Breast epithelium (tissue), 3 donors: Measurements from ENCODE around the gene CCDC30.

ENCODE experiments used
- POLR2A ChIP-seq: fragments of 450-650 bp; IDR thresholded peaks from one replicate; pipeline ENCODE4 v1.6.1; 2016; ENCODE audit warnings: antibody characterized with exemption, mild to moderate bottlenecking, moderate library complexity
- POLR2AphosphoS5 ChIP-seq, 3 donors: sonication (generic); formaldehyde crosslinking; IDR thresholded peaks; one replicate each; pipeline ENCODE4 v1.6.1; 2017; ENCODE audit warnings: antibody characterized with exemption in 3 of 3
- TF ChIP-seq, protein P1 (sequence below), 3 donors: fragments of 450-650 bp; IDR thresholded peaks; one replicate each; pipeline ENCODE4 v1.5.1; 2016 to 2017; ENCODE audit warnings: antibody characterized with exemption in 3 of 3, mild to moderate bottlenecking in 3 of 3, moderate library complexity in 3 of 3

DNA sequence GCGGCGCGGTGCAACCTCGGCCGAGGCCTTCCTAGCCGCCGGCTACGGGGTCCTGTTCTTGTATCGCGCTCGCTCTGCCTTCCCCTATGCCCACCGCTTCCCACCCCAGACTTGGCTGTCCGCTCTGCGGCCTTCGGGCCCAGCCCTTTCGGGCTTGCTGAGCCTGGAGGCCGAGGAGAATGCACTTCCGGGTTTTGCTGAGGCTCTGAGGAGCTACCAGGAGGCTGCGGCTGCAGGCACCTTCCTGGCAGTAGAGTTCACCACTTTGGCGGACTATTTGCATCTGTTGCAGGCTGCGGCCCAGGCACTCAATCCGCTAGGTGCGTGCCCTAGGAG lies 6.4 kb upstream of the CCDC30 start:
- no peak for TF ChIP-seq POLR2A
- TF ChIP-seq, protein P1, sequence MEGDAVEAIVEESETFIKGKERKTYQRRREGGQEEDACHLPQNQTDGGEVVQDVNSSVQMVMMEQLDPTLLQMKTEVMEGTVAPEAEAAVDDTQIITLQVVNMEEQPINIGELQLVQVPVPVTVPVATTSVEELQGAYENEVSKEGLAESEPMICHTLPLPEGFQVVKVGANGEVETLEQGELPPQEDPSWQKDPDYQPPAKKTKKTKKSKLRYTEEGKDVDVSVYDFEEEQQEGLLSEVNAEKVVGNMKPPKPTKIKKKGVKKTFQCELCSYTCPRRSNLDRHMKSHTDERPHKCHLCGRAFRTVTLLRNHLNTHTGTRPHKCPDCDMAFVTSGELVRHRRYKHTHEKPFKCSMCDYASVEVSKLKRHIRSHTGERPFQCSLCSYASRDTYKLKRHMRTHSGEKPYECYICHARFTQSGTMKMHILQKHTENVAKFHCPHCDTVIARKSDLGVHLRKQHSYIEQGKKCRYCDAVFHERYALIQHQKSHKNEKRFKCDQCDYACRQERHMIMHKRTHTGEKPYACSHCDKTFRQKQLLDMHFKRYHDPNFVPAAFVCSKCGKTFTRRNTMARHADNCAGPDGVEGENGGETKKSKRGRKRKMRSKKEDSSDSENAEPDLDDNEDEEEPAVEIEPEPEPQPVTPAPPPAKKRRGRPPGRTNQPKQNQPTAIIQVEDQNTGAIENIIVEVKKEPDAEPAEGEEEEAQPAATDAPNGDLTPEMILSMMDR (IDR thresholded peaks at IDR 0.05), result no peak
- no peak for TF ChIP-seq POLR2AphosphoS5 (IDR thresholded peaks at IDR 0.05)
